Prostate gland (tissue), 2 donors: ENCODE results near the gene NR0B2. TPM values are rescaled to one million over a fixed set of nuclear protein-coding genes. Genes with fewer than 3 reads are reported as not detected.
"Not testable (repeated sequence)": the region's sequence is repeated elsewhere in the genome, so short reads cannot be mapped to it uniquely, and the experiment has no call there.

Experiments used
- DNase-seq: peaks from one replicate; pipeline ENCODE4 v3.0.0-alpha.2; 2019; ENCODE audit warnings: low spot score
- H3K27ac ChIP-seq, 2 donors: fragments of 200-600 bp; sonication (generic); 2 replicates each; pipeline ENCODE4 v1.5.1; 2017 to 2019
- H3K27me3 ChIP-seq: fragments of 200-600 bp; sonication (generic); replicated peaks from 2 replicates; pipeline ENCODE4 v1.5.1; 2019; ENCODE audit not compliant: insufficient read depth
- H3K36me3 ChIP-seq, 2 donors: fragments of 200-600 bp; sonication (generic); 1 replicate in 1 of 2; 2 replicates in 1 of 2; pipeline versions ENCODE4 v1.5.1 to v1.8.1; 2017 to 2019
- H3K4me1 ChIP-seq: fragments of 200-600 bp; sonication (generic); replicated peaks from 2 replicates; pipeline ENCODE4 v1.5.1; 2019
- H3K4me3 ChIP-seq, 2 donors: fragments of 200-600 bp; sonication (generic); 2 replicates each; pipeline ENCODE4 v1.5.1; 2017 to 2019
- H3K9me3 ChIP-seq: fragments of 200-600 bp; sonication (generic); 2 replicates; pipeline ENCODE4 v1.5.1; 2017
- CTCF ChIP-seq, 4 experiments: fragments of 200-600 bp in 2 of 4; fragments of 450-650 bp in 2 of 4; sonication (generic) in 2 of 4; IDR thresholded peaks; 1 replicate in 3 of 4; 2 replicates in 1 of 4; pipeline ENCODE4 v1.5.1; 2016 to 2019; ENCODE audit warnings: antibody characterized with exemption in 4 of 4, mild to moderate bottlenecking in 2 of 4, moderate library complexity in 2 of 4
- POLR2A ChIP-seq: fragments of 450-650 bp; IDR thresholded peaks from one replicate; pipeline ENCODE4 v1.6.1; 2016; ENCODE audit warnings: antibody characterized with exemption, mild to moderate bottlenecking
- POLR2AphosphoS5 ChIP-seq: sonication (generic); formaldehyde crosslinking; IDR thresholded peaks from one replicate; pipeline ENCODE4 v1.6.1; 2017; ENCODE audit warnings: antibody characterized with exemption
- WGBS: methylation state at CpG from one replicate; pipeline ENCODE4 v1.1.5; 2018; 5-methylcytosine and 5-hydroxymethylcytosine counted together
- intact Hi-C: fragments of 100-400 bp; cut with DNase I; formaldehyde crosslinking; loops from one replicate; pipeline ENCODE4 v1.14.2; 2022
- total RNA-seq, 2 donors: library from RNA; depleted of rRNA; stranded (reverse); fragments of >200 nt; gene quantifications; one replicate each; pipeline ENCODE4 v1.1.0, GENCODE V29; 2016

Gene NR0B2
- total RNA-seq, 2 donors from 2014 or later = not detected

GRCh38 chr1:26874896-26875295 lies 38.9 kb downstream of the NR0B2 start:
- H3K27me3 ChIP-seq = no peaks in the 10 kb centered on the region
- H3K9me3 ChIP-seq = no peaks in the 10 kb centered on the region
- intact Hi-C loops = loop anchor here (10.0 kb wide), 1 partner anchor 270 kb away; no protein-coding TSS in a partner anchor
- no peak overlapping the region for H3K27ac ChIP-seq
- peaks cover 3% of the 10 kb centered on the region for H3K4me1 ChIP-seq
- peaks cover 0 to under 1% of the 10 kb centered on the region in 2 donors for H3K36me3 ChIP-seq
- TF ChIP-seq POLR2A (no peak), POLR2AphosphoS5 (no peak), CTCF (IDR thresholded peaks at IDR 0.05) (no peak)
- H3K4me3 ChIP-seq = no peak overlapping the region
- no peak for DNase-seq
- WGBS = 60% methylated on average over 4 of the region's 4 CpGs

- not testable (repeated sequence) for H3K27ac ChIP-seq, H3K9me3 ChIP-seq, H3K36me3 ChIP-seq, H3K27me3 ChIP-seq, H3K4me1 ChIP-seq, DNase-seq, H3K4me3 ChIP-seq
- intact Hi-C loops = loop anchor here (10.0 kb wide), 1 partner anchor 268 kb away; no protein-coding TSS in a partner anchor
- whole genome bisulfite sequencing = 69% methylated on average over 2 of the region's 2 CpGs
Measured at GRCh38 chr1:26873097-26873496, 40.7 kb downstream of the NR0B2 start.

GRCh38 chr1:26864610-26865480 lies 48.9 kb downstream of the NR0B2 start:
- WGBS = under 1% methylated on average over 44 of the region's 75 CpGs

GRCh38 chr1:26863685-26864077 lies 50.1 kb downstream of the NR0B2 start:
- no peak for DNase-seq

More at GRCh38 chr1:26864610-26865480, 48.9 kb downstream of the NR0B2 start:
- DNase-seq = peak; percentile 97
- intact Hi-C loops = loop anchor here (10.0 kb wide), 1 partner anchor 170 kb away; the partner anchor contains the start of gene ARID1A
- Histone ChIP-seq H3K4me1 (peaks cover 7% of the 10 kb centered on the region), H3K27ac (peak overlapping the region; percentile 99), H3K36me3 (no peaks in the 10 kb centered on the region), H3K27me3 (no peaks in the 10 kb centered on the region), H3K9me3 (no peaks in the 10 kb centered on the region), H3K4me3 (peak overlapping the region; percentile 39 to 59)
- TF ChIP-seq POLR2A = peak; percentile 95
- TF ChIP-seq POLR2AphosphoS5 = peak; percentile 93
- TF ChIP-seq CTCF (IDR thresholded peaks at IDR 0.05) = peak in 2 of 4 experiments; percentile 44 to 52

More at GRCh38 chr1:26863685-26864077, 50.1 kb downstream of the NR0B2 start:
- no peak for TF ChIP-seq POLR2AphosphoS5
- TF ChIP-seq POLR2A = no peak
- TF ChIP-seq CTCF (IDR thresholded peaks at IDR 0.05) = no peak
- Histone ChIP-seq H3K36me3 (no peaks in the 10 kb centered on the region), H3K4me1 (peaks cover 7% of the 10 kb centered on the region), H3K27ac (peak overlapping the region; percentile 99), H3K27me3 (no peaks in the 10 kb centered on the region), H3K4me3 (peak overlapping the region; percentile 39 to 59), H3K9me3 (no peaks in the 10 kb centered on the region)
- intact Hi-C loops = loop anchor here (10.0 kb wide), 1 partner anchor 169 kb away; the partner anchor contains the start of gene ARID1A
- WGBS = 37% methylated on average over 20 of the region's 20 CpGs
